HEK293T (cell line): ENCODE results near the gene AP2A1.

Experiments used
- ARNT ChIP-seq: fragments of 450-650 bp; IDR thresholded peaks from 2 replicates; pipeline ENCODE4 v1.6.1; 2017; ENCODE audit warnings: mild to moderate bottlenecking
- BHLHE40 ChIP-seq: fragments of 450-650 bp; IDR thresholded peaks from 2 replicates; pipeline ENCODE4 v1.6.1; 2016; ENCODE audit warnings: mild to moderate bottlenecking, moderate library complexity, borderline replicate concordance
- CTBP1 ChIP-seq: fragments of 450-650 bp; IDR thresholded peaks from 2 replicates; pipeline ENCODE4 v1.6.1; 2016; ENCODE audit warnings: borderline replicate concordance
- ELF4 ChIP-seq: fragments of 450-650 bp; IDR thresholded peaks from 2 replicates; pipeline ENCODE4 v1.6.1; 2017; ENCODE audit warnings: antibody characterized with exemption
- FOXA1 ChIP-seq: fragments of 450-650 bp; IDR thresholded peaks from 2 replicates; pipeline ENCODE4 v1.6.1; 2016; ENCODE audit warnings: mild to moderate bottlenecking
- FOXK2 ChIP-seq: fragments of 450-650 bp; IDR thresholded peaks from 2 replicates; pipeline ENCODE4 v1.6.1; 2016; ENCODE audit warnings: mild to moderate bottlenecking
- FOXM1 ChIP-seq: fragments of 450-650 bp; IDR thresholded peaks from 2 replicates; pipeline ENCODE4 v1.6.1; 2017; ENCODE audit warnings: mild to moderate bottlenecking, borderline replicate concordance
- L3MBTL2 ChIP-seq: fragments of 450-650 bp; conservative IDR thresholded peaks from 2 replicates; pipeline ENCODE4 v1.6.1; 2016; ENCODE audit warnings: mild to moderate bottlenecking
- NFRKB ChIP-seq: fragments of 450-650 bp; IDR thresholded peaks from 2 replicates; pipeline ENCODE4 v1.6.1; 2016; ENCODE audit warnings: mild to moderate bottlenecking, moderate library complexity
- PKNOX1 ChIP-seq: fragments of 450-650 bp; IDR thresholded peaks from 2 replicates; pipeline ENCODE4 v1.6.1; 2016
- SP1 ChIP-seq: fragments of 450-650 bp; IDR thresholded peaks from 2 replicates; pipeline ENCODE4 v1.6.1; 2017
- SUZ12 ChIP-seq: fragments of 450-650 bp; IDR thresholded peaks from 2 replicates; pipeline ENCODE4 v1.6.1; 2016; ENCODE audit warnings: mild to moderate bottlenecking
- TARDBP ChIP-seq: fragments of 450-650 bp; IDR thresholded peaks from 2 replicates; pipeline ENCODE4 v1.6.1; 2016
- ZNF384 ChIP-seq: fragments of 450-650 bp; IDR thresholded peaks from 2 replicates; pipeline ENCODE4 v1.6.1; 2016

DNA sequence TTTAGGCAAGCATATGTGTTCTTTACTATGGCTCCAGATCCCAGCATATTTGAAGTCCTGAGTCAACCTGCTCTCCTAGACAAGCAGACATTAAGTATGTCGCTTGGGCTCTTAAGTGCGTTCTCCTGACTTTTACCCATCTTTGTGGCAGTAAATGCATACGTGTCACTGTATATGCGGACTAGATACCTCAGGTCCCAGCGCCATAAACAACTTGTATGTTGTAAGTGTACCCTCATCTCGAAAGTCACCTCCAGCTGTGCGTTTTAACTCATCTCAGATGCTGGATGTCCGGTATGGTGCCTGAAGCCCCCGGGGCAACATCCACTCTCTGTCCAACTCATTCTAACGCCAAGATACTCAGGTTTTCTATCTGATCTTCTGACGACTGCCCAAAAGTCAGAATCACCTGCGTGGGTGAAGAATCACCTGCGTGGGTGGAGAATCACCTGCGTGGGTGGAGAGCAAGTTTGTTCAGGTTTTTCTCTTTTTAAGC is 85.9 kb downstream of the AP2A1 start:
- TF ChIP-seq CTBP1 (no peak), FOXK2 (no peak), FOXM1 (no peak), FOXA1 (no peak), SP1 (no peak), ARNT (no peak), NFRKB (no peak), ZNF384 (no peak), BHLHE40 (no peak), SUZ12 (no peak), L3MBTL2 (no peak), PKNOX1 (no peak), TARDBP (no peak), ELF4 (no peak)
